Muscle of back (tissue), 11 donors: ENCODE results near the gene SLC25A22. TPM values are rescaled to one million over a fixed set of nuclear protein-coding genes. Genes with fewer than 3 reads are reported as not detected.

Experiments used
- DNase-seq, 3 donors: peaks; one replicate each; pipeline versions ENCODE4 v3.0.0 to v3.0.0-alpha.2; 2013
- polyA plus RNA-seq, 10 donors: library from polyadenylated mRNA; unstranded; fragments of 120-200 nt; gene quantifications; one replicate each; pipeline ENCODE4 v1.2.1, GENCODE V29; 2013; ENCODE audit not compliant: insufficient read length in 10 of 10

The SLC25A22 gene
- polyA plus RNA-seq, 10 donors = 9.0 to 16.8 (median 10.2) TPM

- peak; percentile 83 to 95 (median 91) for DNase-seq
These were observed 50.7 kb downstream of the SLC25A22 start, which contains the start of gene TALDO1 for GRCh38 chr11:747158-748006. TSS of gene TALDO1 (plus strand) at chr11:747464. CDS start at chr11:747482, 18 bp downstream.

GRCh38 chr11:746289-747157 lies 51.6 kb downstream of the SLC25A22 start:
- no peak for DNase-seq

GRCh38 chr11:745428-745827 lies 52.7 kb downstream of the SLC25A22 start:
- DNase-seq = no peak

- DNase-seq = no peak
These were observed 55.4 kb downstream of the SLC25A22 start for GRCh38 chr11:742571-743201.

GRCh38 chr11:742156-742546 lies 55.9 kb downstream of the SLC25A22 start:
- no peak for DNase-seq

Other genes with a start within 250 kb of the SLC25A22 start
- 1 to 10 TPM in 1 of 10 donors, under 1 TPM in 9; 0.17 to 1.1 (median 0.44) TPM for gene LMNTD2, start 237.5 kb downstream of the SLC25A22 start, polyA plus RNA-seq
- 1 to 10 TPM; 1.1 to 3.7 (median 2.2) TPM for gene RASSF7, start 237.3 kb downstream of the SLC25A22 start, polyA plus RNA-seq
- 10 to 100 TPM; 13.5 to 22.1 (median 16.5) TPM for gene PHRF1, start 221.8 kb downstream of the SLC25A22 start, polyA plus RNA-seq
- gene IRF7, start 182.3 kb downstream of the SLC25A22 start, polyA plus RNA-seq = 10 to 100 TPM in 4 of 10 donors, 1 to 10 TPM in 6; 6.3 to 13.1 (median 9.6) TPM
- gene CDHR5, start 173.3 kb downstream of the SLC25A22 start, polyA plus RNA-seq = 1 to 10 TPM in 7 of 10 donors, under 1 TPM in 3; 0.60 to 2.1 (median 1.2) TPM
- 100 to 1,000 TPM in 1 of 10 donors, 10 to 100 TPM in 9; 31.7 to 107 (median 61.3) TPM for gene SCT, start 171.1 kb downstream of the SLC25A22 start, polyA plus RNA-seq
- under 1 TPM; 0.23 to 0.90 (median 0.73) TPM for gene DRD4, start 161.0 kb downstream of the SLC25A22 start, polyA plus RNA-seq
- 10 to 100 TPM; 22.1 to 40.7 (median 29.2) TPM for gene DEAF1, start 103.1 kb downstream of the SLC25A22 start, polyA plus RNA-seq
- 10 to 100 TPM; 10.6 to 27.9 (median 16.7) TPM for gene TMEM80, start 102.5 kb downstream of the SLC25A22 start, polyA plus RNA-seq
- 1 to 10 TPM; 1.5 to 9.0 (median 2.8) TPM for gene EPS8L2, start 92.0 kb downstream of the SLC25A22 start, polyA plus RNA-seq
- 10 to 100 TPM; 55.0 to 92.1 (median 66.3) TPM for gene TALDO1, start 50.8 kb downstream of the SLC25A22 start, polyA plus RNA-seq
- gene GATD1, start 20.8 kb downstream of the SLC25A22 start, polyA plus RNA-seq = 10 to 100 TPM; 30.5 to 49.5 (median 39.2) TPM
- gene CEND1, start 8.2 kb downstream of the SLC25A22 start, polyA plus RNA-seq = 1 to 10 TPM in 1 of 10 donors, under 1 TPM in 9; 0.35 to 1.0 (median 0.60) TPM
- 10 to 100 TPM in 1 of 10 donors, 1 to 10 TPM in 9; 4.4 to 10.5 (median 6.3) TPM for gene PIDD1, start 7.0 kb upstream of the SLC25A22 start, polyA plus RNA-seq
- gene RPLP2, start 11.7 kb upstream of the SLC25A22 start, polyA plus RNA-seq = 1,000 to 10,000 TPM; 1,394 to 1,882 (median 1,587) TPM
- gene PNPLA2, start 20.6 kb upstream of the SLC25A22 start, polyA plus RNA-seq = 10 to 100 TPM; 18.4 to 32.9 (median 27.9) TPM
- 10 to 100 TPM in 6 of 10 donors, 1 to 10 TPM in 4; 8.2 to 16.0 (median 10.9) TPM for gene CRACR2B, start 29.6 kb upstream of the SLC25A22 start, polyA plus RNA-seq
- 100 to 1,000 TPM; 113 to 161 (median 135) TPM for gene CD151, start 34.7 kb upstream of the SLC25A22 start, polyA plus RNA-seq
- gene POLR2L, start 44.2 kb upstream of the SLC25A22 start, polyA plus RNA-seq = 100 to 1,000 TPM in 6 of 10 donors, 10 to 100 TPM in 4; 69.6 to 159 (median 104) TPM
- gene TSPAN4, start 44.6 kb upstream of the SLC25A22 start, polyA plus RNA-seq = 10 to 100 TPM; 41.1 to 72.2 (median 49.6) TPM
- 10 to 100 TPM; 53.2 to 82.8 (median 64.0) TPM for gene CHID1, start 112.5 kb upstream of the SLC25A22 start, polyA plus RNA-seq
- 10 to 100 TPM; 40.5 to 62.5 (median 49.2) TPM for gene AP2A2, start 127.6 kb upstream of the SLC25A22 start, polyA plus RNA-seq
- gene MUC6, start 238.4 kb upstream of the SLC25A22 start, polyA plus RNA-seq = under 1 TPM; 0.08 to 0.46 (median 0.34) TPM